Measurements from ENCODE around the gene CNKSR2.

CNKSR2 gene

GRCh38 chrX:21662761-21663160, 288.5 kb downstream of the CNKSR2 start:
- DNase-seq (ENCODE audit: low read depth in 1 of 2, low spot score in 1 of 2): no peak

DNA sequence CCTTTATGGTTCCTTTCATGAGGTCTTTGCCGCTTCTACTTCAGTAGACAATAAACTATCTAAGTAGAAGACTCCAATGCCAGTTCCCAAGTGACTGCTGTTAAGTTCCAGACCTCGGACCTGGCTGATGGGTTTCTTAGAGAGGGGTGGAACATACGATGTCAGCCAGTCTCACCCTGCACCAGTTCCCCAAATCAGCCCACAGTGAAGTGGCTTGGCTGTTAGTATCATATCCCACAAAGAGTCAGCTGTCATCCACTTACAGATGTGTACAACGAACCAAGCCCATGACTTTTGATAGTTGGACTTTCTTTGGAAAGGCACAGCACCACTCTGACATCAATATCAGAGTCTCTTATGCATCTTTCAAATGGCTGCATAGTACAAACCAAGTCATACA, 292.0 kb downstream of the CNKSR2 start:
- no peak for DNase-seq (ENCODE audit: low read depth in 1 of 2, low spot score in 1 of 2)

DNA sequence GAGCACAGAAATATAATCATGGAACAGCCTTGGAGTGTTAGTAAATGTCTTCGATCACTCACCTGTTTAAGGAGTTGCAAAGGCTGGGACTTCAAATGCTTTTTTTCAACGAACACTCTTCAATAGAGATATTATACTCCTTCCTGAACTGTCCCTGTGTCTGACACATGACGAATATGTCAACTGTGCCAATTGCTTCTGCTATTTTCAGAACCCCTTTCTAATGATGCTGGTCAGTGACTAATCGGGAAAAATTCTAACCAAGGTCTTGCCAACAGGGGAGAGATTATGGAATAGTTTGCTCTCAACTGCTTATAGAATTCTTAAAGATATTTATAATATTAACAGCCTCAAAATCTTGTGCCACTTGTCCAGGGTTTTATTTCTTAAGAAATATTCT, 292.5 kb downstream of the CNKSR2 start:
- DNase-seq (ENCODE audit: low read depth in 1 of 2, low spot score in 1 of 2): no peak

DNA sequence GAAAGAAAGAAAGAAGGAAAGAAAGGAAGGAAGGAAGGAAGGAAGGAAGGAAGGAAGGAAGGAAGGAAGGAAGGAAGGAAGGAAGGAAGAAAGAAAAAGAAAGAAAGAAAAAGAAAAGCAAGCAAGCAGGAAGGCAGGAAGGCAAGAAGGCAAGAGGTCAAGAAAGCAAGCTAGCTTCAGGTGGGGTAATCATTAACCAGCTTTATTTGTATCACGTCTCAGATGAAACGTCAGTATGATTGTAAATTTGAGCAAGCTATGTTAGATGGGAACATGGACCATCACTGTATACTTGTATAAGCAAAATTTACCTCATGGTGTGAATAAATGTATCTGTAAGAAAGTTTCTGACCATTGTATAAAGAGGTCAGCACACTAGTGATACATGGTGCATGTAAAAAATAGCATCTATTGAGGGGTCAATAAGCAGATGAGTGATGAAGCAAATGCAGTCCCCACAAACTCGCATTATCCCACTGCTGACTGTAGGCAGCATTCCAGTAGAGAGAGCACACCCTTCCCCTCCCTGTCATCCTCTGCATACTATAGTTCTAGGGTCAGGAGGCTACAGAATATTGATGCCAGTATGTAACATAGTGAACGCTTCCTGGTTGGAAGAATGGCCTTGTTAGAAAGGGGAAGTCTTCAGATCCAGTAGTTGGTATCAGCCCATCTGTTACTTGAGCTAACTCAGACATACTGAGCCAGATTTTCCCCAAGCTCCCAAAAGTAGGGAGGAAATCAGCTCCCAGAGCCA, 300.4 kb downstream of the CNKSR2 start:
- DNase-seq (ENCODE audit: low read depth in 1 of 2, low spot score in 1 of 2): no peak

GRCh38 chrX:21675931-21676330, 301.7 kb downstream of the CNKSR2 start:
- DNase-seq (ENCODE audit: low read depth in 1 of 2, low spot score in 1 of 2): no peak

DNA sequence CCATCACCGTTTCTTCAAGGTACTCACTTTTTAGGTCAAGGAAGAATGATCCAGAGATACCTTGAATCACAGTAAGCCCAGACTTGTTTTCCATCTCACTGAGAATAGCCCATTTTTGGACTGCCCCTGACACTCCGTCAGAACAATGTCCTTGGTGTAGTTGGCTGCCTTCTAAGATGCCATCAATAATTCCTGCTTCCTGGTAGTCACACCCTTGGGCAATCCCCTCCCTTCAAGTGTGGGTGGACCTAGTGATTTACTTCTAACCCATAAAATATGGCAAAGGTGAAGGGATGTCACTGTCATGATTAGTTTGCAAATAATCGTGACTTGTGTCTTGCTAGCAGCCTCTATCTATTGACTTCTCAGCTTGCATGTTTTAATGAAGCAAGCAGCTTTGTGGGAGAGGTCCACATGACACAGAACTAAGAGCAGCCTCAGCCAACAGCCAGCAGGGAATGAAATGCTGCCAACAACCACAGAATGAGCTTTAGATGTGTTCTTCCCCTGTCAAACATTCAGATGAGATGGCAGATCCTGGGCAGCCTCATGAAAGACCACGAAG, 303.9 kb downstream of the CNKSR2 start:
- DNase-seq (ENCODE audit: low read depth in 1 of 2, low spot score in 1 of 2): no peak

DNA sequence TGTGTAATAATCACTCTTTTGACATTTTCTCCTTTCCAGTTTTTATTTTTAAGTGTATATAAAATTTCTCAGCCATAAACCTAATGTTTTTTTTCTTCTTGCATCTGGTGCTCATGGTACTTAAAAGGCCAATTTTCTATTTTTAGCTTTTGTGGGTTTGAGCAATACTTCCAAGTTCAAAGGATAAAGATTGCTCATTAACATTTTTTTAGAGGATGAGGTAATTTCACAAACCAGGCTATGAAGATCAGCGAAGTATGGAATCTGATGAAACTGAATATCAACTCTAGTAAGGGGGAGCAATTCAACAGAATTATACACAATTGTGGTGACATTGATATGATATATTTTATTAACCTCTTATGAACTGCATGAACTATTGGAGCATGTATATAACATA, 309.7 kb downstream of the CNKSR2 start:
- no peak for DNase-seq (ENCODE audit: low read depth in 1 of 2, low spot score in 1 of 2)

- no peak for DNase-seq (ENCODE audit: low read depth in 1 of 2, low spot score in 1 of 2)
Measured at GRCh38 chrX:21691512-21692018, 317.3 kb downstream of the CNKSR2 start.

DNA sequence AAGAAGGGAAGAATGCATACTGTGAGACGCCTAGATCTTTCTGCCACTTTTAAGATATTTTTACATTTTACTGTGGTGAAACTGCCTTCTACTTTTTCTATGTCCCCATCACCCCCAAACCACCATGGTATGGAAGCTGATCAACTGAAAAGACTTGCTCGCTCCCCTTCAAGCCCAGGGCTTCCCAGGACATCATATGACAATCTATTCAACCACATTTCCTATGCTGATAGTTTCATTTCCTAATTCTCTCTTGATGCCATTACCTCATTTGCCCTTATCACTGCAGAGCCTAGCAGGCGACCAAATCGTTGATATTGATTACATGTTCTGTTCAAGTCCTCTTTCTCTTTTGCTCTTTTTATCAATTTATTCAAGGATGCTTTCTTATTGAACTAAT, 324.1 kb downstream of the CNKSR2 start:
- no peak for DNase-seq (ENCODE audit: low read depth in 1 of 2, low spot score in 1 of 2)

DNA sequence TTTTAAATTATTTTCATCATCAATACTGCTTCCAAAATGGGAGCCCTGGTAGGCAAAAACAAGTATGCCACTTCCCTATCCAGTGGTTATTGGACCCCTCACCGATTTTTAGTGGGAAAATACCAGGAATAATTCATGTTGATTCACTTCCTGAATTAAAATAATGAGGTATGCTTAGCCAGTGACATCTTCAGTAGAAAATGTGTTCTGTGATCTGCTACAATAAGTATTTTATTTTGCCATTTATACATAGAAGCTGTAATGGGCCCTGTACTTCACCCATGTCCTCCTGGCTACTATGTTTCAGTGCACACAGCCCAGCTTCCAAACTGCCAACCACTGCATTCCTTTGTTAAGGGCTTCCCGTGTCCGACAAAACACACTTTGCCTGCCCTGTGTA, 324.9 kb downstream of the CNKSR2 start:
- no peak for DNase-seq (ENCODE audit: low read depth in 1 of 2, low spot score in 1 of 2)

- no peak for DNase-seq (ENCODE audit: low read depth in 1 of 2, low spot score in 1 of 2)
Measured at GRCh38 chrX:21700275-21700674, 326.1 kb downstream of the CNKSR2 start.

- DNase-seq (ENCODE audit: low read depth in 1 of 2, low spot score in 1 of 2): no peak
Measured at GRCh38 chrX:21700967-21701366, 326.7 kb downstream of the CNKSR2 start.

GRCh38 chrX:21702725-21703124, 328.5 kb downstream of the CNKSR2 start:
- DNase-seq (ENCODE audit: low read depth in 1 of 2, low spot score in 1 of 2): no peak
